ENCODE results near the gene SF1.

Gene SF1

GRCh38 chr11:64736654-64737053 lies 41.7 kb downstream of the SF1 start:
- H3K9ac ChIP-seq (ENCODE audit: low read length in 5 of 5) = no peak overlapping the region
- H3K4me3 ChIP-seq (ENCODE audit: low read depth in 1 of 5, low read length in 5 of 5) = no peak overlapping the region
- H3K4me1 ChIP-seq (ENCODE audit: control insufficient read depth in 5 of 5, insufficient read depth in 5 of 5, low read length in 5 of 5) = peaks cover 0 to 9% (median 2%) of the 10 kb centered on the region in 5 donors
- peaks cover 0 to 43% (median 22%) of the 10 kb centered on the region in 5 donors for H3K36me3 ChIP-seq (ENCODE audit: control insufficient read depth in 5 of 5, insufficient read depth in 5 of 5, low read length in 5 of 5)
- H3K27ac ChIP-seq (ENCODE audit: low read depth, low read length) = no peak overlapping the region
- peaks cover 0 to 9% (median 1%) of the 10 kb centered on the region in 5 donors for H3K27me3 ChIP-seq (ENCODE audit: control insufficient read depth in 5 of 5, insufficient read depth in 4 of 5, low read length in 5 of 5)
- H3K9me3 ChIP-seq (ENCODE audit: control insufficient read depth in 5 of 5, low read length in 5 of 5) = no peaks in the 10 kb centered on the region

GRCh38 chr11:64735725-64736259 lies 42.5 kb downstream of the SF1 start:
- peaks cover 0 to 8% (median 0%) of the 10 kb centered on the region in 5 donors for H3K4me1 ChIP-seq (ENCODE audit: control insufficient read depth in 5 of 5, insufficient read depth in 5 of 5, low read length in 5 of 5)
- H3K27ac ChIP-seq (ENCODE audit: low read depth, low read length) = no peak overlapping the region
- peaks cover 0 to under 1% (median 0%) of the 10 kb centered on the region in 5 donors for H3K27me3 ChIP-seq (ENCODE audit: control insufficient read depth in 5 of 5, insufficient read depth in 4 of 5, low read length in 5 of 5)
- H3K9ac ChIP-seq (ENCODE audit: low read length in 5 of 5) = no peak overlapping the region
- H3K4me3 ChIP-seq (ENCODE audit: low read depth in 1 of 5, low read length in 5 of 5) = no peak overlapping the region
- peaks cover 0 to 45% (median 23%) of the 10 kb centered on the region in 5 donors for H3K36me3 ChIP-seq (ENCODE audit: control insufficient read depth in 5 of 5, insufficient read depth in 5 of 5, low read length in 5 of 5)
- no peaks in the 10 kb centered on the region for H3K9me3 ChIP-seq (ENCODE audit: control insufficient read depth in 5 of 5, low read length in 5 of 5)

GRCh38 chr11:64734811-64735724 lies 43.3 kb downstream of the SF1 start:
- peaks cover 0 to 7% (median 0%) of the 10 kb centered on the region in 5 donors for H3K27me3 ChIP-seq (ENCODE audit: control insufficient read depth in 5 of 5, insufficient read depth in 4 of 5, low read length in 5 of 5)
- H3K36me3 ChIP-seq (ENCODE audit: control insufficient read depth in 5 of 5, insufficient read depth in 5 of 5, low read length in 5 of 5) = peaks cover 0 to 45% (median 26%) of the 10 kb centered on the region in 5 donors
- H3K4me3 ChIP-seq (ENCODE audit: low read depth in 1 of 5, low read length in 5 of 5) = no peak overlapping the region
- peaks cover 0 to 8% (median 0%) of the 10 kb centered on the region in 5 donors for H3K4me1 ChIP-seq (ENCODE audit: control insufficient read depth in 5 of 5, insufficient read depth in 5 of 5, low read length in 5 of 5)
- H3K9ac ChIP-seq (ENCODE audit: low read length in 5 of 5) = no peak overlapping the region
- no peaks in the 10 kb centered on the region for H3K9me3 ChIP-seq (ENCODE audit: control insufficient read depth in 5 of 5, low read length in 5 of 5)
- no peak overlapping the region for H3K27ac ChIP-seq (ENCODE audit: low read depth, low read length)

GRCh38 chr11:64731601-64732000 lies 46.7 kb downstream of the SF1 start:
- Histone ChIP-seq H3K9ac (ENCODE audit: low read length in 5 of 5) (no peak overlapping the region), H3K27me3 (ENCODE audit: control insufficient read depth in 5 of 5, insufficient read depth in 4 of 5, low read length in 5 of 5) (peaks cover 0 to 8% (median 0%) of the 10 kb centered on the region in 5 donors), H3K9me3 (ENCODE audit: control insufficient read depth in 5 of 5, low read length in 5 of 5) (no peaks in the 10 kb centered on the region), H3K36me3 (ENCODE audit: control insufficient read depth in 5 of 5, insufficient read depth in 5 of 5, low read length in 5 of 5) (peaks cover 0 to 34% (median 18%) of the 10 kb centered on the region in 5 donors), H3K4me3 (ENCODE audit: low read depth in 1 of 5, low read length in 5 of 5) (no peak overlapping the region), H3K4me1 (ENCODE audit: control insufficient read depth in 5 of 5, insufficient read depth in 5 of 5, low read length in 5 of 5) (peaks cover 0 to 8% (median 0%) of the 10 kb centered on the region in 5 donors), H3K27ac (ENCODE audit: low read depth, low read length) (no peak overlapping the region)

GRCh38 chr11:64729851-64730382 lies 48.4 kb downstream of the SF1 start:
- peaks cover 0 to 17% (median 9%) of the 10 kb centered on the region in 5 donors for H3K36me3 ChIP-seq (ENCODE audit: control insufficient read depth in 5 of 5, insufficient read depth in 5 of 5, low read length in 5 of 5)
- H3K9ac ChIP-seq (ENCODE audit: low read length in 5 of 5) = no peak overlapping the region
- H3K4me1 ChIP-seq (ENCODE audit: control insufficient read depth in 5 of 5, insufficient read depth in 5 of 5, low read length in 5 of 5) = peaks cover 0 to 3% (median 0%) of the 10 kb centered on the region in 5 donors
- peaks cover 0 to 8% (median 0%) of the 10 kb centered on the region in 5 donors for H3K27me3 ChIP-seq (ENCODE audit: control insufficient read depth in 5 of 5, insufficient read depth in 4 of 5, low read length in 5 of 5)
- no peak overlapping the region for H3K27ac ChIP-seq (ENCODE audit: low read depth, low read length)
- H3K9me3 ChIP-seq (ENCODE audit: control insufficient read depth in 5 of 5, low read length in 5 of 5) = no peaks in the 10 kb centered on the region
- H3K4me3 ChIP-seq (ENCODE audit: low read depth in 1 of 5, low read length in 5 of 5) = no peak overlapping the region

- Histone ChIP-seq H3K9me3 (ENCODE audit: control insufficient read depth in 5 of 5, low read length in 5 of 5) (no peaks in the 10 kb centered on the region), H3K4me1 (ENCODE audit: control insufficient read depth in 5 of 5, insufficient read depth in 5 of 5, low read length in 5 of 5) (peaks cover 0 to 1% (median 0%) of the 10 kb centered on the region in 5 donors), H3K36me3 (ENCODE audit: control insufficient read depth in 5 of 5, insufficient read depth in 5 of 5, low read length in 5 of 5) (peaks cover 0 to 13% (median 7%) of the 10 kb centered on the region in 5 donors)
Measured at GRCh38 chr11:64728757-64729365, 49.5 kb downstream of the SF1 start.

GRCh38 chr11:64726867-64727530 lies 51.3 kb downstream of the SF1 start:
- no peak overlapping the region for H3K9ac ChIP-seq (ENCODE audit: low read length in 5 of 5)
- no peak overlapping the region for H3K4me3 ChIP-seq (ENCODE audit: low read depth in 1 of 5, low read length in 5 of 5)
- peaks cover 0 to 9% (median 5%) of the 10 kb centered on the region in 5 donors for H3K4me1 ChIP-seq (ENCODE audit: control insufficient read depth in 5 of 5, insufficient read depth in 5 of 5, low read length in 5 of 5)

More at GRCh38 chr11:64728757-64729365, 49.5 kb downstream of the SF1 start:
- no peak overlapping the region for H3K27ac ChIP-seq (ENCODE audit: low read depth, low read length)
- H3K9ac ChIP-seq (ENCODE audit: low read length in 5 of 5) = no peak overlapping the region
- no peak overlapping the region for H3K4me3 ChIP-seq (ENCODE audit: low read depth in 1 of 5, low read length in 5 of 5)
- H3K27me3 ChIP-seq (ENCODE audit: control insufficient read depth in 5 of 5, insufficient read depth in 4 of 5, low read length in 5 of 5) = peaks cover 0 to 15% (median 0%) of the 10 kb centered on the region in 5 donors

GRCh38 chr11:64726211-64726641 lies 52.1 kb downstream of the SF1 start:
- peaks cover 0 to 9% (median 5%) of the 10 kb centered on the region in 5 donors for H3K4me1 ChIP-seq (ENCODE audit: control insufficient read depth in 5 of 5, insufficient read depth in 5 of 5, low read length in 5 of 5)
- no peak overlapping the region for H3K9ac ChIP-seq (ENCODE audit: low read length in 5 of 5)

More at GRCh38 chr11:64726867-64727530, 51.3 kb downstream of the SF1 start:
- H3K27me3 ChIP-seq (ENCODE audit: control insufficient read depth in 5 of 5, insufficient read depth in 4 of 5, low read length in 5 of 5) = peaks cover under 1 to 15% (median 5%) of the 10 kb centered on the region in 5 donors
- H3K36me3 ChIP-seq (ENCODE audit: control insufficient read depth in 5 of 5, insufficient read depth in 5 of 5, low read length in 5 of 5) = peaks cover 0 to 8% (median 7%) of the 10 kb centered on the region in 5 donors
- H3K9me3 ChIP-seq (ENCODE audit: control insufficient read depth in 5 of 5, low read length in 5 of 5) = no peaks in the 10 kb centered on the region
- H3K27ac ChIP-seq (ENCODE audit: low read depth, low read length) = no peak overlapping the region

GRCh38 chr11:64724863-64725532 lies 53.3 kb downstream of the SF1 start:
- peaks cover 0 to 5% (median 0%) of the 10 kb centered on the region in 5 donors for H3K36me3 ChIP-seq (ENCODE audit: control insufficient read depth in 5 of 5, insufficient read depth in 5 of 5, low read length in 5 of 5)
- H3K4me3 ChIP-seq (ENCODE audit: low read depth in 1 of 5, low read length in 5 of 5) = no peak overlapping the region
- H3K9ac ChIP-seq (ENCODE audit: low read length in 5 of 5) = no peak overlapping the region
- peaks cover 13 to 24% (median 21%) of the 10 kb centered on the region in 5 donors for H3K27me3 ChIP-seq (ENCODE audit: control insufficient read depth in 5 of 5, insufficient read depth in 4 of 5, low read length in 5 of 5)
- no peak overlapping the region for H3K27ac ChIP-seq (ENCODE audit: low read depth, low read length)
- no peaks in the 10 kb centered on the region for H3K9me3 ChIP-seq (ENCODE audit: control insufficient read depth in 5 of 5, low read length in 5 of 5)
- H3K4me1 ChIP-seq (ENCODE audit: control insufficient read depth in 5 of 5, insufficient read depth in 5 of 5, low read length in 5 of 5) = peaks cover 0 to 9% (median 5%) of the 10 kb centered on the region in 5 donors

More at GRCh38 chr11:64726211-64726641, 52.1 kb downstream of the SF1 start:
- no peak overlapping the region for H3K4me3 ChIP-seq (ENCODE audit: low read depth in 1 of 5, low read length in 5 of 5)
- peaks cover 0 to 5% (median 3%) of the 10 kb centered on the region in 5 donors for H3K36me3 ChIP-seq (ENCODE audit: control insufficient read depth in 5 of 5, insufficient read depth in 5 of 5, low read length in 5 of 5)
- no peaks in the 10 kb centered on the region for H3K9me3 ChIP-seq (ENCODE audit: control insufficient read depth in 5 of 5, low read length in 5 of 5)
- no peak overlapping the region for H3K27ac ChIP-seq (ENCODE audit: low read depth, low read length)
- peaks cover 7 to 21% (median 12%) of the 10 kb centered on the region in 5 donors for H3K27me3 ChIP-seq (ENCODE audit: control insufficient read depth in 5 of 5, insufficient read depth in 4 of 5, low read length in 5 of 5)
